Measurements from ENCODE around the gene SCN3A.

GRCh38 chr2:165219481-165219880 is 15.6 kb upstream of the SCN3A start:
- no peak for TF ChIP-seq CTCF (IDR thresholded peaks at IDR 0.05)
- no peak for TF ChIP-seq POLR2A (IDR thresholded peaks at IDR 0.05)
- no peak for TF ChIP-seq POLR2AphosphoS5 (IDR thresholded peaks at IDR 0.05)
- no peak for TF ChIP-seq EP300 (IDR thresholded peaks at IDR 0.05)
